KOPT-K1 (cell line): ENCODE data around the gene FARP1.

Experiments used
- H3K27ac ChIP-seq: fragments of 200-600 bp; sonication (generic); 2 replicates; pipeline ENCODE4 v1.5.1; 2016; ENCODE audit warnings: antibody characterized with exemption, mild to moderate bottlenecking, low read depth, low read length; ENCODE audit not compliant: poor library complexity, severe bottlenecking
- H3K36me3 ChIP-seq: fragments of 200-600 bp; sonication (generic); 2 replicates; pipeline ENCODE4 v1.5.1; 2017; ENCODE audit warnings: antibody characterized with exemption, mild to moderate bottlenecking, low read length, moderate library complexity; ENCODE audit not compliant: insufficient read depth
- H3K9me3 ChIP-seq: fragments of 200-600 bp; sonication (generic); 2 replicates; pipeline ENCODE4 v1.5.1; 2017; ENCODE audit warnings: antibody characterized with exemption, low read length, mild to moderate bottlenecking; ENCODE audit not compliant: insufficient read depth, poor library complexity, severe bottlenecking

The FARP1 gene

DNA sequence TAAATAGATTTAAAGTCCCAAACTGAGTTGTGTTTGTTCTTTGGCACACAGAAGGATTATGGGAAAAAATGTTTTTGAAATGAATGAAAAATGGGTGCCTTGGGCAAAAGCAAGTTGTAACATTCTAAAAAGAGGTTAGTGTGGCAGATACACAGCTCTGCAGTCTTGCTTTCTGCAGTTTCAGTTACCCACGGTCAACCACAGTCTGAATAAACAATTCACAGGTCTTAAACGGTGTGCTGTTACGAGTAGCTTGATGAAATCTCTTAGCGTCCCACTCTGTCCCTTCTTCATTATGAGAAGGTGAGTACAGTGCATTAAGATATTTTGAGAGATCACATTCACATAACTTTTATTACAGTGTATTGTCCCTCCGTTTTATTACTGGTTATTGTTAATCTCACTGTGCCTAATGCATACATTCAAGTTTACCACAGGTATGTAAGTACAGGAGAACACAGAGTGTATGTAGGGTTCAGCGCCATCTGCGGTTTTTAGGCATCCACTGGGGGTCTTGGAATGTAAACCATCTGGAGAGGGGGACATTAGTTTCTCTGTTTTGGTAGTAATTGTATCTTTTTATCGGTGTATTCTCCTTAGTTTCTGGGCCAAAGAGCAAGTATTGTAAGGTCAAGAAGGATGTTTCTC lies 8.1 kb downstream of the FARP1 start:
- no peaks in the 10 kb centered on the region for H3K36me3 ChIP-seq
- no peak overlapping the region for H3K27ac ChIP-seq
- H3K9me3 ChIP-seq = no peaks in the 10 kb centered on the region

DNA sequence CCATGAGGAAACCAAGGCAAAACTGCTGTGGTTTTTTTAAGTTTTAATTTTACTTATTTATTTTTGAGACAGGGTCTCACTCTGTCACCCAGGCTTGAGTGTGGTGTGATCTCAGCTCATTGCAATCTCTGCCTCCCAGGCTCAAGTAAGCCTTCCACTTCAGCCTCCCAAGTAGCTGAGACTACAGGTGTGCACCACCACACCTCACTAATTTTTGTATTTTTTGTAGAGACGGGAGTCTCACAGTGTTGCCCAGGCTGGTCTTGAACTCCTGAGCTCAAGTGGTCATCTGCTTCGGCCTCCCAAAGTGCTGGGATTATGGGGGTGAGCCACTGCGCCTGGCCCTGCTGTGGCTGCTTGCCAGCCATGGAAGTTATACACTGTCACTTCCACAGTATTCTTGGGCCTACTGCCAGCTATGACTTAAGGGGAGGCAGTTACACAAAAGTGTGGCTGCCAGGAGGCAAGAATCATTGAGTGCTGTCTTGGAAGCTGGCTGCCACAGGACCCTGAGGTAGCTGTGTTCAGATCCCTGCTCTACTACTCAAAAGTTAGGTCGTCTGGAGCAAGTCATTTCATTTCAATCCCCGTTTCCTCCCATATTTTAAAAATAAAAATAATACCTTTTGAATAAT lies 12.7 kb downstream of the FARP1 start:
- Histone ChIP-seq H3K36me3 (no peaks in the 10 kb centered on the region), H3K27ac (no peak overlapping the region), H3K9me3 (no peaks in the 10 kb centered on the region)

DNA sequence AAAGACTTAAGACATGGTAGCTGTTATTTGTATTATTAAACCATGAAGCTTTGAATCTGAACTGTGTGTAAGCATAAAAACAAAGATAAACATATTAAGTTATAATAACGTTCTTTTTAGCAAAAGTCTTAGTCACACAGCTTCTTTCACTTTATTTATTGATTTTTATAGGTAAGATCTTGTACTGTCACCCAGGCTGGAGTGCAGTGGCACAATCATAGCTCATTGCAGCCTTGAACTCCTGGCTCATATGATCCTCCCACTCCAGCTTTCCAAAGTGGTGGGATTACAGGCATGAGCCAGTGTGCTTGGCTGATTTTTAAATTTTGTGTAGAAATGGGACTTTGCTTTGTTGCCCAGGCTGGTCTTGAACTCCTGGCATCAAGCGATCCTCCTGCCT lies 13.4 kb downstream of the FARP1 start:
- Histone ChIP-seq H3K36me3 (no peaks in the 10 kb centered on the region), H3K27ac (no peak overlapping the region), H3K9me3 (no peaks in the 10 kb centered on the region)

DNA sequence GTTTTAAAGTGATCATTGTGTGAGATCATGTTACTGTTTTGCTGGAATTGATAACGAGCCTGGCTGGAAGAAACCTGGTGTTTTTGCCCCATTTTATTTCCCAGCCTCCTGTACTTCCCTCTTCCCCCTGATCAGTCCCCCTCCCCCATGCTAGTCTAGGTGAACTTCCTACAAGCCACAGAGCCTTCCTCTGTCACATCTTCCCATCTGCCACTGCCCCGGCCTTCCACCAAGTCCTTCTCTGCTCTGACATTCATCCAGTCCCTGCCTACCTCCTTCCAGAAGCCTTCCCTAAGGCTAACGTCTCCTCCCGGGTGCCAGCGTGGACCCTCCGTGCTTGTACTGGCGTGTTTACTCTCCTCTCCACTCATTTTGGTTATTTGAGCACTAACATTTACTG lies 14.3 kb downstream of the FARP1 start:
- H3K27ac ChIP-seq = no peak overlapping the region
- H3K36me3 ChIP-seq = no peaks in the 10 kb centered on the region
- H3K9me3 ChIP-seq = no peaks in the 10 kb centered on the region

DNA sequence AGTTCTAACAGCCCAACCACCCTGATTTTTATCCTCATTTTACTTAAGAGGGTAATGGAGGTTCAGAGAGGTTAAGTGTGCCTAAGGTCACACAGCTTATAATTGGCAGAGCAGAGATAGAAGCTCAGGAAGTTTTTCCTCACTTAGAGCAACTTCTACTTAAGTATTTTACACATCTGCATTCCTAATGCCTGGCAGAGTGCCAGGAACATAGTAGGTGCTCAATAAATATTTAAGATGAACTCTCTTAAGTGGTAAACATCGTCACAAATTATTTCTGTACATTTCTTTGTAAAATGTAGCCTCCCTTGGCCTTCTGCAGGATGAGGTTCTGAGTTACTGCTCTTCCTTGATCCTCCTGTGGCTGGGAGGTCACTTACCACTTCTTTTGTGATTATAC lies 14.7 kb downstream of the FARP1 start:
- Histone ChIP-seq H3K36me3 (no peaks in the 10 kb centered on the region), H3K9me3 (no peaks in the 10 kb centered on the region), H3K27ac (no peak overlapping the region)

DNA sequence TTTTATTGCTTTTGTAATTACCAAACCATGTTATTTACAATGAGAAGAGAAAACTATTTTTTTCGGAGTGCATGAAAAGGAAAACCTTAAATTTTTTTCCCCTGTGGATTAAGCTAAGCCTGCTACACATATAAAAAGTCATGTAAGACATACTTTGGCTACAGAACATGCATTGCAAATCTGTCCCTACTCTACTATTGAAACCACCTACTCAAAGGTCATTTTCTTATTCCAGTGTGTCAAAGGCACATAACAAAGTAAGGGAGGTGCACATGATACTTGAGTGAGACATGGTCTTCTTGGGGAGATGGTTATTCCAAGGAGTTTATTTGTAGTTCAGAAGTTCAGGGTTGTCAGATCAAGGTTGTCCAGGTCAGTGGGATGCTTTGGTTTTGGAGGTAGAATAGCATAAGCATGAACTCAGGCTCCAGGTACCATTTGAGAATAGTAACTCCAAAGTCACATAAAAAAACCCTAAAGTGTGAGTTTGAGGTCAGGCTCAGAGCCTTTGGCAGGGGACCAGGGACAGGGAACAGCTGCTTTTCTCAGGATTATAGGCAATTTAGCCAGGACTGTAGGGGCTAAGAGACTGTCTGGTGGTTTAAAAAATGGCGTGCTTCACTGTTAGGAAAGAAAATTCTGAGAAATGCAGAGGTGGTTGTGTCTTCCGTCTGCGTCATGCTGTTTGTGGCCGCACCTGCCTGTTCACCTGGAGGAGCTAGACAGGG lies 15.4 kb downstream of the FARP1 start:
- Histone ChIP-seq H3K36me3 (no peaks in the 10 kb centered on the region), H3K27ac (no peak overlapping the region), H3K9me3 (no peaks in the 10 kb centered on the region)

DNA sequence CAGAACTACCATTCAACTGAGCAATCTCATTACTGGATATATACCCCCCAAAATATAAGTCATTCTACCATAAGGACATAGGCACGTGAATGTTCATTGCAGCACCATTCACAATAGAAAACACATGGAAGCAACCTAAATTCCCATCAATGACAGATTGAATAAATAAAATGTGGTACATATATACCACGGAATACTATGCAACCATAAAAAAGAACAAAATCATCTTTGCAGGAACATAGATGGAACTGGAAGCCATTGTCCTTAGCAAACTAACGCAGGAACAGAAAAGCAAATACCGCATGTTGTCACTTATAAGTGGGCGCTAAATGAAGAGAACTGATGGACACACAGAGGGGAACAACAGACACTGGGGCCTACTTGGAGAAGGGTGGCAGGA lies 20.0 kb downstream of the FARP1 start:
- Histone ChIP-seq H3K9me3 (no peaks in the 10 kb centered on the region), H3K27ac (no peak overlapping the region), H3K36me3 (no peaks in the 10 kb centered on the region)

DNA sequence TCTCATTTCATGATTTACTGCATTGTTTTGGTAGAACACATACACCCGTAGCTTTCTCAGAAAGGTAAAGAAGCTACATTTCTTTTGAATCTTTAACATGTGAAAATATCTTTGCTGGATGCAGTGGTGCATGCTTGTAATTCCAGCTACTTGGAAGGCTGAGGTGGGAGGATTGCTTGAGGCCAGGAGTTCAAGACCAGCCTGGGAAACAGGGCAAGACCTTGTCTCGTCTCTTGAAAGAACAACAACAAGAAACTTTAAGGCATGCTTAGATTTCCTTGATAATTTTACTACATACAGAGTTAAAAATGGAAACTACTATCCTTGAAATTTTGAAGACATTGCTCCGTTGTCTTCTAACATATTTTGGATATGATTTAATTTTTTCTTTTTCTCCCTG lies 26.4 kb downstream of the FARP1 start:
- Histone ChIP-seq H3K9me3 (no peaks in the 10 kb centered on the region), H3K27ac (no peak overlapping the region), H3K36me3 (no peaks in the 10 kb centered on the region)

DNA sequence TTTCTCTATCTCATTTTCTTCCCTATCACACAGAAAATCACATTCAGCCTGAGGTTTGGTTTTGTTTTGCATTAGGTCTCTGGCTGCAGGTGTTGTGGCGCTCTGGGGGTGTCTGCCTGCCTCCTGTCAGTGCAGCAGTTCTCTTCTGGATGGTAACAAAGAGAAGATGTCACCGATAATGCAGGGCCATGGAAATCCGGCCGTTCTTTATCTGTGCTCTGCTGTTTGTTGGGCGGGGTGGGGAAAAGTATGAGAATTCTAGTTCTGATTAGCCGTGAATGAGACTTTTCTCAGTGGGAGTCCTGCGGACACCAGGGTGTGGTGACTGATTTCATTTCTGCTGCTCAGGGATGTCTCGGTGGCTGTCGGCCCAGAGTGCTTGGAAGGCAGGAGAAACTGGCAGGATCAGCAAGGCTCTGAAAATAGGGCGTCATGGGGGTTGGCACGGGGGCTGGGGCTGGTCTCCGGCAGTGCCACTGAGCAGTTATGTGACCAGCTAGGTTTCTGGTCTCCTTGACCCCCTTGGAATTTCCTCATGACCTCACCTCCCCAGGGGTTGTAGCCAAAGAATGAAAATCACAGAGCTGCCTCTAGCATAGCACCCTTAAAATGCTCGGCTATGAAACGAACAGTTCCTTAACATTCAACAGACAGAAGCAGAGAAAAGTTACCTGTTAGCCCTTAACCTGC lies 29.2 kb downstream of the FARP1 start:
- Histone ChIP-seq H3K9me3 (no peaks in the 10 kb centered on the region), H3K36me3 (no peaks in the 10 kb centered on the region), H3K27ac (no peak overlapping the region)

DNA sequence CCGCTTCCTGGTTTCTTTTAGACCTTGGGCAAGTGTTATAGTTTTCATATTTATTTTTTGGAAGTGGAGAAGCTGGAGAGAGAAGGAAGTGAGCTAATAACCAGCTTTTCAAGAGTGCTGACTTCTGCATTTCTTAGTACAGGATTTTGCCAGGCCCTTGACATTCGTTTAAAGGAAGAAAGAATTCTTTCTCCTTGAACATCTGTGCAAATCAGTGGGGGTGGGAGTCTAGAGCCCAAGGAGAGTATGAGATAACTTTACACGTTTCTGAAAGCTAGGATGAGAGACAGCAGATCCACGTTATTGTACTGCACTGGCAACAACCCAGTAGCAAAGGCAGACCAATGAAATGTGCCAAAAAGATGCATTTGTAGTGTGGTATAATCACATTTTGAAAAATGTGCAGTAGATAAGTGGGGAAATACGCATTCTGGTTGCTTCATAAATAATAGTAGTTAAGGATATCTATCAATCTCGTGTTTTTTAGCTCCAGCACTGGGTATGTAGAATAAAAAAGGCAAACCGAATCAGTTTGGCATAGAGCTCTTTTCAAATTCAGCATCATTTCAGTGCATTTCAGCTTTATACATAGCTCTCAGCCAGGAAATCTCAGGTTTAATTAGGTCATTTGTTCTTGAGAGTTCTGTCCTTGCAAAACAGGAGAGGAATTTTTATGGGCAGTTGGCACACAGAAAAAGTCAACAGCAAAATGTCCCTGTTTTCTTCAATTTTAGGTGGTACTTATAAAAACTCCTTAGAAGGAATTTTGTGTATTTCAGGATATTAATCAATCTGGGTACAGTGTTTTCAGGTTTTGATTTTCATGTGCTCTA lies 29.9 kb downstream of the FARP1 start:
- no peaks in the 10 kb centered on the region for H3K36me3 ChIP-seq
- H3K9me3 ChIP-seq = no peaks in the 10 kb centered on the region
- H3K27ac ChIP-seq = no peak overlapping the region

DNA sequence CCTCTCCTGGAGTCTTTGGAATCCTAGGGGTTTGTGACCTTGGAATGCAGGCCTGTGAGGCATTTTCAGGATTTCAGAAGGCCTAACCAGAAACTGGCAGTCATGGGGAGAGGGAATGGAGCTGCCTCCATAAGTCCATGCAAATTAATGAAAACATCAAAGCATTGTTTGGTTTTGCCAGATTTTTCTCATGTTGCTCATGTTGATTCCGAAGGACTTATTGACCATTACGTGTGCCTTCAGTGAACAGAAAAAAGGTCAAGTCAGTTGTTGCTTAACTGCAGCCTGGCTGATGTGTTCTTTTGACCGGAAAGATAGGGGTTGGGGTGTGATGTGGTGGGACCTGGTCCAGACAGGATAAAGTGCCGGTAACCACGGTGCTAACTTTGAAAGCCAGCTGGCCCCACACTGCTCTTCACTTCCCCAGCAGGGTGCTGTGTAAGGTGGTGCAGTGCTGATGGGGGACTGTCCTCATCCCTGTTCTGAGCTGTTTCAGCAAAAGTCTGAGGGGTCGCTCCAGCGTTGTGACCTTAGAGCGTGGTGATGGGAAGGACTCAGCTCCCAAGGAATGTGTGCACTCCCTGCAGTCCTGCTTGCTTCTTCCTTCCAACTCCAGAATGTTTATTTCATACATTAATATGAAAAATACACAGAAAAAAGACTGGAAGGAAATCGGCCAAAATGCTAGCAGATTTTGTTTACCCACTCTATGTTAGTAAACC lies 30.7 kb downstream of the FARP1 start:
- Histone ChIP-seq H3K9me3 (no peaks in the 10 kb centered on the region), H3K36me3 (no peaks in the 10 kb centered on the region), H3K27ac (no peak overlapping the region)

DNA sequence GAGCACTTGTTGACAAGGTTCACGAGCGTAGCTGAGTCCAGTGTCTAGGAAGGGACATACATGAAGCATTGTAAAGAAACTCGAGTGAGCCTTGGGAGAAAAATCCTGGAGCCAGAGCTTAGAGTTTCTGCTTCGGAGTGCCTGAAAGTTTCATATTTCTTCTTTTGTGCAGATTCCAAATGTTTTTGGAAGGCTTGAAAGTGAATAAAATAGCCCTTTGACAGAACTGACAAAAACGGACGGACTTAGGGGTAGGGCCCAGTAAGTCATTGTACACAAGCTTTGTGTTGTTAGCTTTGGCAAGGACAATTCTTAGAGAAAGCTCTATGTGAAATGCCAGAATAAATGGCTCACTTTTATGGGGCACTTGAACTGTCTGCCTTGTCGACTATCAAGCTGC lies 31.4 kb downstream of the FARP1 start:
- Histone ChIP-seq H3K36me3 (no peaks in the 10 kb centered on the region), H3K9me3 (no peaks in the 10 kb centered on the region), H3K27ac (no peak overlapping the region)

DNA sequence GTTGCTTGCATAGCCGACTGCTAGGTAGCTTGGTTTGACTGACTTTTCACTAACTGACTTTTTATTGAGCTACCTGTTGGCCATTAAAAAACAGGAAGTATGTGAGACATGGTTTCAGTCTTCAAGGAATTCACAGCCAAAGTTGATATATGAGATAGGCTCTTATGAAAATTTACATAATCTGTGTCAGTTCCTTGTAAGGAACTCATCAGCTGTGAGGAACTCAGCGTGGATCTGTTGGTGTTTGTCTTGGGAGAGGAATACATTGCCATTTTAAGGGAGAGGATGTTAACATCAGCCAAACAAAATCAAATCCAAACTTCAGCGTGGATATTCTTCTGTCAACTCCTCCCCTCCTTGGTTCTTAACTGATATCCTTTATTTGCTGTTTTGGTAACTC lies 32.1 kb downstream of the FARP1 start:
- Histone ChIP-seq H3K9me3 (no peaks in the 10 kb centered on the region), H3K27ac (no peak overlapping the region), H3K36me3 (no peaks in the 10 kb centered on the region)

DNA sequence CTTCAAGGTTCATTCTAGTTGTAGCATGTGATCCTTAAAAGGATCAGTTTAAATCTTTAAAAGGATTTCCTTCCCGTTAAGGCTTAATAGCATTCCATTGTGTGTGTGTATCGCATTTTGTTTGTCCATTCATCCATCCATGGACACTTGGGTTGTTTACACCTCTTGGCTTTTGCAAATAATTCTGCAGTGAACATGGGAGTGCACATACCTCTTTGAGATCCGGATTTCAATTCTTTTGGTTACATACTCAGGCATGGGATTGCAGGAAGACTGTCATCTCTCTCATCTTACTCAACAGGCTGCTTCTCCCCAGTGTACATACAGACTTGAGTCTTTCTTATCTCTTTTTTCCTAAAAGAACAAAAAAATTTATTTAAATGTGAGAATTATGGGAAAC lies 32.9 kb downstream of the FARP1 start:
- Histone ChIP-seq H3K9me3 (no peaks in the 10 kb centered on the region), H3K27ac (no peak overlapping the region), H3K36me3 (no peaks in the 10 kb centered on the region)
